Upper lobe of left lung (tissue), 4 donors: ENCODE data around the gene TREML4.

ENCODE experiments used
- POLR2A ChIP-seq, 4 donors: fragments of 450-650 bp; IDR thresholded peaks; one replicate each; pipeline ENCODE4 v1.5.1; 2016 to 2017; ENCODE audit warnings: antibody characterized with exemption in 4 of 4, mild to moderate bottlenecking in 2 of 4
- POLR2AphosphoS5 ChIP-seq, 2 donors: sonication (generic); formaldehyde crosslinking; IDR thresholded peaks; one replicate each; pipeline ENCODE4 v1.5.1; 2017; ENCODE audit warnings: antibody characterized with exemption in 2 of 2
- TF ChIP-seq, protein P1 (sequence below), 6 experiments: fragments of 450-650 bp in 4 of 6; fragments of 200-600 bp in 2 of 6; sonication (generic) in 2 of 6; IDR thresholded peaks; one replicate each; pipeline ENCODE4 v1.5.1; 2016 to 2019; ENCODE audit warnings: antibody characterized with exemption in 6 of 6

DNA sequence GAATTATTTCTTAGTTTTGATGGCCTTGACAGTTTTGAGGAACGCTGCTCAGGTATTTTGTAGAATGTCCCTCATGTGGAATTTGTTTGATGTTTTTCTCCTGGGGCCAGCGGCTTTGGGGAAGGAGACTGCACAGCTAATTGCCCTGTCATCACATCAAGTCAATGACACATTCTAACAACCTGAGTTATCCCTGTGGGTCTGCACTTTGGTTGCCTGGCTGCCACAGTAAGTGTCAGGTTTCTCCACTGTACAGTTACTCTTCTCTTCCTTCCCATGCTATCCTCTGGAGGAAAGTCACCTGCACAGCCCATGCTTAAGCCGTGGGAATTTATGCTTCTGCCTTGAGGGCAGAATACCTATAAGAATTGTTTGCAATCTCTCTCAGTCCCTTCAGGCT, 1.4 kb upstream of the TREML4 start:
- TF ChIP-seq, protein P1, sequence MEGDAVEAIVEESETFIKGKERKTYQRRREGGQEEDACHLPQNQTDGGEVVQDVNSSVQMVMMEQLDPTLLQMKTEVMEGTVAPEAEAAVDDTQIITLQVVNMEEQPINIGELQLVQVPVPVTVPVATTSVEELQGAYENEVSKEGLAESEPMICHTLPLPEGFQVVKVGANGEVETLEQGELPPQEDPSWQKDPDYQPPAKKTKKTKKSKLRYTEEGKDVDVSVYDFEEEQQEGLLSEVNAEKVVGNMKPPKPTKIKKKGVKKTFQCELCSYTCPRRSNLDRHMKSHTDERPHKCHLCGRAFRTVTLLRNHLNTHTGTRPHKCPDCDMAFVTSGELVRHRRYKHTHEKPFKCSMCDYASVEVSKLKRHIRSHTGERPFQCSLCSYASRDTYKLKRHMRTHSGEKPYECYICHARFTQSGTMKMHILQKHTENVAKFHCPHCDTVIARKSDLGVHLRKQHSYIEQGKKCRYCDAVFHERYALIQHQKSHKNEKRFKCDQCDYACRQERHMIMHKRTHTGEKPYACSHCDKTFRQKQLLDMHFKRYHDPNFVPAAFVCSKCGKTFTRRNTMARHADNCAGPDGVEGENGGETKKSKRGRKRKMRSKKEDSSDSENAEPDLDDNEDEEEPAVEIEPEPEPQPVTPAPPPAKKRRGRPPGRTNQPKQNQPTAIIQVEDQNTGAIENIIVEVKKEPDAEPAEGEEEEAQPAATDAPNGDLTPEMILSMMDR (IDR thresholded peaks at IDR 0.05): no peak
- TF ChIP-seq POLR2A (IDR thresholded peaks at IDR 0.05) (no peak), POLR2AphosphoS5 (IDR thresholded peaks at IDR 0.05) (no peak)
